Measurements from ENCODE around the gene CRACR2A. TPM values are rescaled to one million over a fixed set of nuclear protein-coding genes. Genes with fewer than 3 reads are reported as not detected.

Gene CRACR2A
- total RNA-seq, 1 donor from 2014 or later = 2.7 TPM

GRCh38 chr12:3728686-3729085 lies 24.2 kb downstream of the CRACR2A start:
- TF ChIP-seq CTCF (conservative IDR thresholded peaks at IDR 0.05) = no peak
- Mint-ChIP-seq H3K9me3 (no peaks in the 10 kb centered on the region), H3K27me3 (ENCODE audit: low read depth) (peaks cover 2% of the 10 kb centered on the region), H3K4me3 (no peak overlapping the region), H3K4me1 (peaks cover 45% of the 10 kb centered on the region), H3K27ac (ENCODE audit: unreplicated experiment) (no peak overlapping the region), H3K36me3 (ENCODE audit: low read depth) (no peaks in the 10 kb centered on the region)
- DNase-seq (ENCODE audit: low read depth, low spot score) = no peak

GRCh38 chr12:3727877-3728632 lies 24.9 kb downstream of the CRACR2A start:
- no peak for TF ChIP-seq CTCF (conservative IDR thresholded peaks at IDR 0.05)

GRCh38 chr12:3727354-3727753 lies 25.6 kb downstream of the CRACR2A start:
- no peaks in the 10 kb centered on the region for H3K36me3 Mint-ChIP-seq (ENCODE audit: low read depth)
- TF ChIP-seq CTCF (conservative IDR thresholded peaks at IDR 0.05) = no peak
- H3K9me3 Mint-ChIP-seq = no peaks in the 10 kb centered on the region
- H3K4me1 Mint-ChIP-seq = peaks cover 45% of the 10 kb centered on the region
- no peak overlapping the region for H3K4me3 Mint-ChIP-seq
- DNase-seq (ENCODE audit: low read depth, low spot score) = no peak
- no peaks in the 10 kb centered on the region for H3K27me3 Mint-ChIP-seq (ENCODE audit: low read depth)
- no peak overlapping the region for H3K27ac Mint-ChIP-seq (ENCODE audit: unreplicated experiment)

More at GRCh38 chr12:3727877-3728632, 24.9 kb downstream of the CRACR2A start:
- Mint-ChIP-seq H3K4me3 (no peak overlapping the region), H3K36me3 (ENCODE audit: low read depth) (no peaks in the 10 kb centered on the region), H3K27ac (ENCODE audit: unreplicated experiment) (no peak overlapping the region), H3K4me1 (peaks cover 45% of the 10 kb centered on the region), H3K27me3 (ENCODE audit: low read depth) (no peaks in the 10 kb centered on the region), H3K9me3 (no peaks in the 10 kb centered on the region)
- no peak for DNase-seq (ENCODE audit: low read depth, low spot score)

GRCh38 chr12:3726456-3726855 lies 26.5 kb downstream of the CRACR2A start:
- Mint-ChIP-seq H3K27me3 (ENCODE audit: low read depth) (peaks cover 2% of the 10 kb centered on the region), H3K27ac (ENCODE audit: unreplicated experiment) (no peak overlapping the region), H3K4me1 (peaks cover 42% of the 10 kb centered on the region), H3K36me3 (ENCODE audit: low read depth) (no peaks in the 10 kb centered on the region), H3K4me3 (no peak overlapping the region), H3K9me3 (no peaks in the 10 kb centered on the region)
- DNase-seq (ENCODE audit: low read depth, low spot score) = no peak
- no peak for TF ChIP-seq CTCF (conservative IDR thresholded peaks at IDR 0.05)

- TF ChIP-seq CTCF (conservative IDR thresholded peaks at IDR 0.05) = no peak
- H3K36me3 Mint-ChIP-seq (ENCODE audit: low read depth) = no peaks in the 10 kb centered on the region
- DNase-seq (ENCODE audit: low read depth, low spot score) = no peak
- H3K4me3 Mint-ChIP-seq = no peak overlapping the region
- peaks cover 10% of the 10 kb centered on the region for H3K27me3 Mint-ChIP-seq (ENCODE audit: low read depth)
- H3K27ac Mint-ChIP-seq (ENCODE audit: unreplicated experiment) = no peak overlapping the region
- peaks cover 40% of the 10 kb centered on the region for H3K4me1 Mint-ChIP-seq
- no peaks in the 10 kb centered on the region for H3K9me3 Mint-ChIP-seq
Measured at GRCh38 chr12:3725388-3726115, 27.4 kb downstream of the CRACR2A start.

Measured in neural crest cell (in vitro differentiated cells).